ENCODE results near the gene PDE9A. TPM values are rescaled to one million over a fixed set of nuclear protein-coding genes. Genes with fewer than 3 reads are reported as not detected.

Gene PDE9A
- total RNA-seq, 1 donor from 2014 or later: 22.8 TPM

DNA sequence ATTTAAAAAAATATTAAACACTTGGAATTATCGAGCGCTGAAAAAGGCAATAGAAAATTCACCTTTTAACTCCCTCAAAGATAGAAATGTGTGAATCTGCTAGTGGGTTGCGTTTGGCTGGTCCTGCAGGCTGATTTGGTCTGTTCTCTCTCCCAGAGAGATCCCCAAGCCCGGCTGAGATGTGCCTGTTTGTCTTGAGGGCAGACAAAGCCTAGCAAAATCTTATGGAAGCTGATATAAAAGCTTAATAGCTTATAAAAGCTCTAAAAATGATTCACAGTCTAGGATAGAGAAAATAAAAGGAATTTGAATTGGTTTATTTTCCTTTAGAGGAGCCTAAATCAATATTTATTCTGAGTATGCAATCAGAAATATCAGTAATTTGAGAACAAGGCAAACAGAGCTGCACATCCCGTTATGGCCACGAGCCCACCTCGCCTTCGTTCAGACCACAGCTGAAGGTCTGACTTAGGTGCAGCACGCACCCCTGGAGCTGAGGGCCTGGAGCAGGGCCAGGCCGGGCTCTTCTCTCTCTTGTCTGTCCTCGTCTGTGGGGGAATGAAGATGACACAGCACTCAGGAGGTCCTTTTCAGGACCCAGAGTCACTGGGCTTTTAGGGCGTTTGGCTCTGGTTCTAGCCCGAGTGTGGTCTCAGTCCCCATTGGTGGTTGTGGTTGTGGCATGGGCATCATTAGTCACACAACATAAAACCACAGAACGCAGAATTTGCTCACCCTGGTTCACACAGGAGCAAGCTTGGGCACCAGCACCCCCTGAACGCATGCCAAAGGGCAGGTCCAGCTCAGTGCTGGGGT, 18.6 kb downstream of the PDE9A start:
- DNase-seq (ENCODE audit: low spot score): no peak

DNA sequence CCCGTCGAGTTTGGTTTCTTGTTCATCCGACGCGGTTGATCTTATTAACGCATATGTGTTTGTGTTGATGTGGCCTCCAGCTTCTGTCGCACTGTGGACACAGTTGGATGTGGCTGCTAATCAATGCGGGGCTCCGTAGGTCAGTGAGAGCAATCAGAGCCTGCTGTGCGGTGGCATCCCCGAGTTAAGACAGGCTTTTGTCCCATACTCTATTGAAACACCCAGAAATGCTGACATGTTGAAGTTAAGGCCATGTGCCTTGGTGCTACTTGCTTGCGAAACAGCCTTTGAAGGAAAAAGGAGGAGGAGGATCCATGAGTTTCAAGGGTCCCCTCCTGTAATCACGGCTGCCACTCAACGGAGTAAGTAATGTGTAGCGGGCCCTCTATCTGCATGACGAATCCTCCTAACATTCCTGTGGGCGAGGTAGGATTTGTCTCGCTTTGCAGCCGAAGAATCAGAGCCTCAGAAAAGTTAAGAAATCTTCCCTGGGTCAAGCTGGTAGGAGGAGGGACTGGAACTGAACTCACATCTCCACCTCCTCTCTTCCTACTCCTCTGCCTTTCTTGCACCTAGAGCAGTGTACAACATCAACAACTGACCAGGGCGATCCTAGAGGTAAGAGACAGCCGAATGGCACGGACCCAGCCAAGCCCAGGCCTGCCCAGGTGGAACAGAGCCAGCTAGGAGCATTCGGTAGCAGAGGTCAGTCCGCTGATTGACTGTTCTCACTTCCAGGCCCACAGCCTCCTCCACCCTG, 19.5 kb downstream of the PDE9A start:
- no peak for DNase-seq (ENCODE audit: low spot score)

DNA sequence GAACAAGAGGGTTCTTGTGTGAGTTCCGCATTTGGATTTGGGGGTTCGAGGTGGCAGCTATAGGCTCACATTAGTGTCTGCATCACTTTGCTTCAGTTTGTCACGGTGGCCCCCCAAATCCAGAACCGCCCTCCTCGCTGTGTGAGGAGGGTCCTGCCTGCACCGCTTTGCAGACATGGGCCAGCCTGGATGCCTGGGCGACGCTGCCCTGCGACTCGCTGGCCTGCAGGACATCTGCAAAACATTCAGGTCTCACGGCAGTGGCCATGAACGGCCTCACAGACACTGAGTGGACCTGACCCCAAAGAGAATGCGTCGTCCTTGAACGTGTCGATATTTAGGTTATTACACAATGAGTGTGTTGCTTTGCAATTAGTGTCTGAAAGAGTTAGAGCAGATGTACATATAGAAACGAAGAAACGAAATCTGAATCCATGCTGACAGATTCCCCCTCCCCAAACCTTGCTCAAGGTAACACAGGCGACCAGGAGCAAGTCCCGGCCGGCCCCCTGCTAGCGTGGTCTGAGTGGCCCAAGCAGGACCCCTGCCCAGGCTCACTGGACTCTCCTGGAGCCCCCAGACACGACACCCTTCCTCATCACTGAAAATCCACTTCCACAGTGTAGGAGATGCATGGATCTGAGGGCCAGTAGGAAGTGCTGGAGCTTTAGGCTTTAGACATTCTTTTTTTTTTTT, 20.4 kb downstream of the PDE9A start:
- no peak for DNase-seq (ENCODE audit: low spot score)

DNA sequence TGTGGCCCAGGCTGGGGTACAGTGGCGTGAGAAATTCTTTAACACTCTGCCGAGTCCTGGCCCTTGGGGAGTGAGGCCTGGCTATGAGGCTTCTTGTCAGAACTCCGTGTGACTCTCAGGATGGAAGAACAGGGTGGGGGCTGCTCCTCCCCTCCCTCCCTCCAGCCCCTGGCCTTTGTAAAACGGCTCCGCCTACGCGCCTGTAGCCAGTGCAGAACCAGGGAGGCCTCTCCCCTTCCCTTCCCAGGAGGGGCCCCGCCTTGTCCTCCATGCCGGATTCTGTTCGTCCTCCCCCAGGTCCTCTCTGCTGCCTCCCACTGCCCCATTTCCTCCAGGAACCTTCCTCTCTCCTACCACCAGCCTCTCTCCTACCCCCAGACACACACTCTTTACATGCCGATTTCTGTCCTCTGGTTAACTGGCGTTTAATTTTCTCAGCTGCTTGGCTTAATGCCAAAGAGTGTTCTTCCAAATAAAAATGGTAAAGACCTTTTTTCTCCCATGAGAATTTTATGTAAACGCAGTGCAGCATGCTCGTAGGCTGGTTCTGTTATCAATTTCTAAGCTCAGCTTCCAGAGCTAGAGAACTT, 21.0 kb downstream of the PDE9A start:
- DNase-seq (ENCODE audit: low spot score): no peak

DNA sequence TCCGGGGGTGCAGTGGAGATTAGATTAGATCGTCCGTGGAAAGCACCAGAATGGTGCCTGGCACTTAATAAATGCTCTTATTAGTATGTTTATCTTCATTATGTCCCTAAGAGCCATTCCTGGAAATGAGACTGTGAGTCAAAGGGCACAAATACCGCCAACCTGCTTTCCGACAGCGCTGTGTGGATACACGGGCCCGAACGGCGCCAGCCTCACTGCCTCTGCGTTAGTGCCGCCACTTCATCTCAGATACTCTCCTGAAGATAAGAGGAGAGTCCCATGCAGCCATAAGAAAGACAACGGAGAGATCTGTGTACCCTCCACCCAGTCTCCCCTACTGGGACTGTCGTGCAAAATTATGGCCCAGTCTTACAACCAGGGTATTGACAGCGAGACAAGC, 22.0 kb downstream of the PDE9A start:
- no peak for DNase-seq (ENCODE audit: low spot score)

DNA sequence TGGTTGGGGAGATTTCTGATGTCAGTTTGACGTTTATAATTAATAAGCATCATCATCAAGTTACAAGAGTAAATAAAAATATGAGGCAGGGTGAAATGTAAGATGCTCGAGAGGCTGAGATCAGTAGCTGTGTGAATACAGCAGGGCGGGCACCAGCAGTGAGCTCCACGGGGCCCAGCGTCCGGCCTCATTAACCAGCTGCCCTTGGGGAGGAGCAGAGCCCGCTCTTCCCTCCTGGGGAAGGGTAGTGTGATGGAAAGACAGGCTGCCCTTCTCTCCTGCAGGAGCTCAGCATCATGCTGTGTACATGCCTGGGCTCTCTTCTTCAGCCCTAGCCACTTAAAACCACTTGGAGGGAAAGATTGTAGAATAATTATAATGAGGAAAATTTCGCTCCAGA, 23.4 kb downstream of the PDE9A start:
- no peak for DNase-seq (ENCODE audit: low spot score)

DNA sequence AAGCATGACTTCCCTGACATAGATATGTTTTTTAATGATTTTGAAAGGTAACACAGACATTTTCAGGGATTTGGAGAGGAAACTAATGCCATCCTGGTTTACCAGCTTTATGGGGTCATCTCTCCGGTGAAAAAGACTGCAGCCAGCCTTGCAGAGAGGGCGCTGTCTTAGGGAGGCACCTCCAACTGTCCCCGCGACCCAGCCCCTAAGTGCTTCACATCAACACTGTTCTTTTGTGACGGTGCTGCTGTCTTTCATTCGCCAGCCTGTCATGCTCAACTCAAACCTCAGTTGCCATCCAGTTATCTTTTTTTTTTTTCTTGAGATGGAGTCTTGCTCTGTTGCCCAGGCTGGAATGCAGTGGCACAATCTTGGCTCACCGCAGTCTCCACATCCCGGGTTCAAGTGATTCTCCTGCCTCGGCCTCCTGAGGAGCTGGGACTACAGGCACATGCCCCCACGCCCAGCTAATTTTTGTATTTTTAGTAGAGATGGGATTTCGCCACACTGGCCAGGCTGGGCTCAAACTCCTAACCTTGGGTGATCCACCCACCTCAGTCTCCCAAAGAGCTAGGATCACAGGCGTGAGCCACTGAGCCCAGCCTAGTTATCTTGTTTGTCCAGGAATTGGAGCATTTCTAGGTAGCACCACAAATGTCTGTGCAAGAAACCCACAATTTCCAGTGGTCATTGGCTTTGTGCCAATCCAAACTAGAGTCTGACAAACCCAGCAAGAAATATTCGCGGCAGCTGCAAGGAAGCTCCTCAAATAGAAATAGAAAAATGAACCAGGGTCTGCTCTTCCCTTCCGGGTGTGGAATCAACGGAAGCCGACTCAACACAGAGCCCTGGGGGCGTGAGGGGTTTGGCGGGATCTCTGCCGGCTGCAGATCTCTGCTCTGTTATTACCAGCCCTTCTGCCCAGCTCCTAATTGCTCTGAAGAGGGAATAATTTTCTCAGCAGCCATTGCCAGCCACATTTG, 24.2 kb downstream of the PDE9A start:
- DNase-seq (ENCODE audit: low spot score): no peak

DNA sequence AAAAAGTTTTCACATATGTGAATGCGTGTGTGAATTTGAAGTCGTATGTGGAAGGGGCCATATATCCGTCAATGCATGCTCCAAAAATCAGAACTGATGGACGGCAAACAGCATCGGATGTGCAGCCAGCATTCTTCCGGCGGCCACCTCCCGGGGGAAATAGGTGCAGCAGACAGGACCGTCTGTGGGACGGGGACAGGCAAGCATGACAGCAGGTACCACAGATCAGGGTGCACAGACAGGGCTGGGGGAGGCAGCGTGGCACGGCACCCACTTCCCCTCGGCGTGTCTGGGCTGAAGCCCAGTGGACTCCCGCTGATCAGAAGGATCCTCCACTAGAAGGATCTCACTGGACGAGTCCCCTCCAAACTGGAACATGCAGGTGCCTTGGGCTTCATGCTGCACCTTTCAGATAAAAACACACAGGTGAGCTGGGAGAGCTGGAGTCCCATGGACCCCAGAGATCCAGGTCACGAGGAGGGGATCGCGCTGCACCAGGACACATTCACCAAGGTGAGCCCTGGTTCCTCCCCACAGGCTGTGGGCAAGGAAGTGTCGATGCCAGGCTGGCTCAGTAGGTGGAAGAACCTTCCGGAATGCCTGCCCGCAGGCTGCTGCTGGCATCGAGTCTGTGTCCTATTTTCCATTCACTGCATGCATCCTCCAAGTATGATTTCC, 25.3 kb downstream of the PDE9A start:
- DNase-seq (ENCODE audit: low spot score): no peak

DNA sequence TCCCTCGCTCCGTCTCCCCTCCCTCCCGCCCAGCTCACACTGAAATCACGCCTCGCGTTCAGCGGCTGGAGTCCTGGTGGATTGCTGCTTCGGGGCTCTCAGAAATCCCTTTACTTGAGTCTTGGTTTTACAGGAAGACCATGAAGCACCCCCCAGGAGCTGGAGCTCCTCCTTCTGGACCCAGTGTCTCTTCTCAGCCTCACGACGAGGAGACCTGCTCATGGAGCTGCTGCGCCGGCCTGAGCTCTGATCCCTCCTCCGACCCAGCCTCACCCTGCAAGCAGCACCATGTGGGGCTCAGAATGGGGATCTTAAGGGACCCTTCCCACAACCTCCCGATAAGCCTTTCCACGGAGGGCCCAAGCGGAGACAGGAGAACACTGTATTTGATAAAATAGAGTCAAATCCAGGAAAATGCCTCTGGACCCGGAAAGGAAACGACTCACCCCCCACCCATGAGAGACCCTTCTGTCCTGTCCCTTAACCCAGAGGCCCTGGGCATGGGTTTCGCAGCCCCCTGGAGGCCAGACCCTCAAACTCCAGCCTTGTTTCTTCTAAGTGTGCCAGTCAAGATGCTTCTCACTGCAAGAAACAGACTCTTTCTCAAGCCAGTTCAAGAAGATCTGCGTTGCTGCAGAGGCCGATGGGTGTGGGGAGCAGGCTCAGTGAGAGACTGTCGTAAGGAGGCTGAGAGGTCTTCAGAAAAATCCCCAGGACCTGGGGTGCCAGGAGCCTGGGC, 26.1 kb downstream of the PDE9A start:
- no peak for DNase-seq (ENCODE audit: low spot score)

DNA sequence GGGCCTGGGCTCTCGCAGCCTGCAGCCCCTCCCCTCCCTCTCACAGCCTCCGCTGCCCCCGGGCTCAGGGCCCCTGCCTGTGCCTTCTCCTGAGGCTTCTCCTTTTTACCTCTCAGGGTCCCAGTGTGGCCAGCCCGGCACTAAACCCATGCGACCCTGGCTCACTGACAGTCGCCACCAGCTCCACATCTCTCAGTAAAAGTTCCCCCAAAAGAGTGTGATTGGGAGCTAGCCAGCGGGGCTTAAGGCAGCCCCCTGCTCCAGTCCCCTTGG, 26.6 kb downstream of the PDE9A start:
- DNase-seq (ENCODE audit: low spot score): no peak

DNA sequence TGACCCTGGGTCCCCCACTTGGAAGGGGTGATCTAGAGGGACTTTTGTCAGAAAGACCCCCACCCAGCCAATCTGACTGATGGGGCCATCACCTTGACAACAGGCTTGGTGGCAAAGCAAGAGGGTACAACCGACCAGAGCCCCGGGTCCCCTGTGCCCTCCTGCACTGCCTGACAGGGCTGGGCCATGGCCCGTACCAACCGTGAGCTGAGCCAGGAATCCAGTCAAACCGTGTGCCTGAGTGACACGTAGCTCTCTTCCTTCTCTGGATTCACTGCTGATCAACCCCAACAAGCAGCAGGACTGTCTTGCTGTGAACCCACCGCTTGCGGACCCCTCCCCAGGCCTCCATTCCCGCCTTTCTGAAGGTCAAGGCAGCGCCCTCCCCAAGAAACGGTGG, 27.0 kb downstream of the PDE9A start:
- DNase-seq (ENCODE audit: low spot score): no peak

DNA sequence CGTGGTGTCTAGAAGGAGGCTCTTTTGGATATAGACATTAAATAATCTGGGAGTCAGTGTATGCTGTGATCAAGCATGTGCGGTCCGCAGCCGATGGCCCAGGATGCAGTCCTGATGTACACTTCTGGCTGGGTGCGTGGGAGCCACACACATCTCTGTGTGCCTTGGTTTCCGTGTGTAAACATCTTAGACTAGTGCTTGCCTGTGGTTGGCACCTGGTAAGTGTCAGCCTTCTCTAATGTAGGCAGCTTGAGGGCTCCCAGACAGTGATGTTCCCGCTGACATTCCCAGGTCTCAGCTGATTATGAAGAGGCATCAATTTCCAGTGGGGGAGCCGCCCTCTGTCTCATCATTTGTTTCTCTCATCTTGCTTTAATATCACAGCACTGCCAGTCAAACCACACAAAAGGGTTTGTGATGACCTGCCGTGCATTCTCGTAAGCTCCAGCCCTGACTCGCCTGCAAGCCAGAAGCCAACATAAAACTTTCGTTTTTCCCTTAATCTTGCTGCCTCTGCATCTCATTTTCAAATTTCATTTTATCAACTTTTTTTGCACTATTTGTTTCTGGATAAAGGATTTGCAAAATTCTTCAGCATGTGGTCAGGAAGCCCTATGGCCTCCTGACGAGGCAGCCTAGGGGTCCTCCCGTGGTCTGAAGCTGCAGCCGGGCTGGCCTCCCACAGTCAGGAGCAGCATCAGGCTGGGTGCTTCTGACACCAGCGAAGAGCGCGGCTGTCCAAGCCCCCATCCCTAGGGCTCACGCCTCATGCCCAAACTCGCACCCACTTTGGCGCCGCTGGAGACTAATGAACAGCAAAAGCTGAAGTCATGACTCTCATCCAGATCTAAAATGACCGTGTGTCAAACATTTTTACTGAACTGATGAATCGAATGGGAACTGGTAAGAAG, 28.1 kb downstream of the PDE9A start:
- no peak for DNase-seq (ENCODE audit: low spot score)

DNA sequence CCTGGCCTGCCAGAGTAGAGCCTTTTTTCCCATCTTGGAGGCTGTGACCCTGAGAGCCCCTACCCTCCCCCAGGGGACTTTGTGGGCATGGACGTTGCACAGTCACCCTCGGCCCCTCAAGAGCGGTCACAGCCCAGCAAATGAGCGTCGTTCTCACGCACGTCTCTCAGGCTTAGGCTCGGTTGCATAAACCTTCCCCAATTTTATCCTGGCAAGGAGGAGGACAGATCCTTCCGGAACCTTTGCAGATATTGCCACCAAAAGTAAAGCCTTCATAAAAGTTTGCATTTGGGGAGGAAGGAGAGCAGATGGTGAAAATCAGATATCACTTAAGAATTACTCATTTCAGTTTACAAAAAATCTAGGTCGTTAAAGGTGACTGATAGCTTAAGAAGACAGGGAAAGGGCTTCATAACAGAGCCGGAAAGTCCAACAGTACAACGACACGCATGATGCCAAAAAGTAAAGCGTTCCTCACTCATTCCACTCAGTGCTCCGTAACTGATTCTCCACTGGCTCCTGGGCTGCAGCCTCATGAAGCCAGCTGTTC, 29.3 kb downstream of the PDE9A start:
- no peak for DNase-seq (ENCODE audit: low spot score)

DNA sequence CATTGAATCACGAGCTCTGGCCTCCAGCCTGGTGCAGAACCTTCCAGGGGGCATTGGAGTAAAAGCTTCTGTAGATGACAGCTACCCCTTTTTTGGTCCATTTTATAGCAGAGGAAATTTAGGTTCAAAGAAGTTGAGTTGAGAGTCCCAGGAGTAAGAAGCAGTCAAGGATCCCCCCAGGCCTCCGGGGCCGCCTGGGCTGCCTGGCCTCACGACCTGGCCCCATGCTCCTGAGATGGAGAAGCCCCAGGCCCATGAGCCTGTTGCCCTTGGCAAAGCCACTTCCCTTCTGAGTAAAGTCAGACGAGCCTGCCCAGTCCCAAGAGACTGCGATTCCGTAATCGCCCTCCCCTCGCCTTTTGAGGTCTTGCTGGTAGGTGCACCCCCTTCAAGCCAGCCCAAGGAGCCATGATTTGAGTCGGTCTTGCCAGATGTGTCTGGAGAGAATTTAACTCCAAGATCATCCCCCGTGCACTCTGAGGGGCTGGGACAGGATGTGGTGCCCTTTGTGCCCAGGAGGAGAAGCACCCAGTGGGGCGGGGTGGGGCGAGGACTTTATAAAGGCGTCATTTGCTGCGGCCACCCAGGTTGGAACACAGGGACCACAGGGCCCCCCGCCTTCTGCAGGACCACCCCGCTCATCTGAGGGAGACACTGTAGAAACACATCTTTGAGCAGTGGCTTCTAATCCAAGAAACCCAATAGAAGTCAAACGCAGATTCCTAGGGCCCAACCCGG, 30.1 kb downstream of the PDE9A start:
- no peak for DNase-seq (ENCODE audit: low spot score)

DNA sequence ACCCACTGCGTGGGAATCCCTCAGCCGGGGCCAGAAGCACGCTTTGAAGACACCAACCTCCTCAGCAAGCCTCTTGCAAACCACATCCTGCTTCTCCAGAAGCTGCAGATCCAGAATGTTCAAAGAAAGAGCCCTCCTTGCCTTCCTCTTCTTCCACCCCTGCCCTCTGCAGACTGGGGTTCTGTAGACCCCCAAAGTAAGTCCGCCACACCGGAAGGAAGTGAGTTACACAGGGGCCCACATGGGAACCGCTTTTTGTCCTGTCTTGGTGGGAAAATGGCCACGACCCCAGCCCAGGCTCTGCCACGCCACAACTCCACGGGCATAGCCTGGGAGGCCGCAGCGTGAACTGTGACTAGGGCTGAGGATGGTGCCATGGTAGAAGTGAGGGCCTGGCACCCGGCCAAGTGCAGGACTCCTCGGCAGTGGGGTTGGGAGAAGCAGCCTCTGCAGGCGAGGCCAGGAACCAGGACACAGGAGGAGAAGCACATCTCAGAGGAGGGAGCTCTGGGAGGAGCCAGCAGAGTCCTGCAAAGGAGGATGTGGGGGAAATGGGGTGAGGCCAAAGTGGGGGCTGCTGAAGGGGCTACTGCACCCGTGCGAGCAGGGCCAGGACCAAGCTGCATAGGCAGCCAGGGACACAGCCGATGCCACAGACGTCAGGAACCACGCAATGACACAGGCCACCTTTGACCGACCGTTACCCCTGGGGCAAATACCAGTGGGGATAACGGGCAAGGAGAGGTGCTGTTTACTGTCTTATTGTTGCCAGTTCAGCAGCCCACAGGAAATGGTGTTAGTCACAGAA, 30.9 kb downstream of the PDE9A start:
- DNase-seq (ENCODE audit: low spot score): no peak

DNA sequence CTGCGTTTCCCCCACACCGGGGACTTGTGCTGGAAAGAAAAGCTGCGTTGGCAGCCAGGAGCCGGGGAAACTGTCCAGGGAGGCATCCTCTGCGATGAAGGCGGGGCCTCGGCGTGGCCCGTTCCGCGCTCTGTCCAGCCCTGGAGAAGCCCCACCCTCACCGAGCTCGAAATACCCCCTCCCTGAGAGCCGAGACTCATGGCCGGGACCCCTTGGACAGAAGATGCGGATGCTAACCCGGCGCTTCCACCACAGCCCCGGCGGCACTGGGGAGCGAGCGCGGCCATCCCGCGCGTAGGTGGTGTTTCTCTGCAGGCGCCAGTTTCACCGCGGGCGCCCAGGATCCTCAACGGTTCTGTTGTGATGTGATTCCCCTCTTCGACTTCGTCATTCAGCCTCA, 31.6 kb downstream of the PDE9A start:
- no peak for DNase-seq (ENCODE audit: low spot score)

DNA sequence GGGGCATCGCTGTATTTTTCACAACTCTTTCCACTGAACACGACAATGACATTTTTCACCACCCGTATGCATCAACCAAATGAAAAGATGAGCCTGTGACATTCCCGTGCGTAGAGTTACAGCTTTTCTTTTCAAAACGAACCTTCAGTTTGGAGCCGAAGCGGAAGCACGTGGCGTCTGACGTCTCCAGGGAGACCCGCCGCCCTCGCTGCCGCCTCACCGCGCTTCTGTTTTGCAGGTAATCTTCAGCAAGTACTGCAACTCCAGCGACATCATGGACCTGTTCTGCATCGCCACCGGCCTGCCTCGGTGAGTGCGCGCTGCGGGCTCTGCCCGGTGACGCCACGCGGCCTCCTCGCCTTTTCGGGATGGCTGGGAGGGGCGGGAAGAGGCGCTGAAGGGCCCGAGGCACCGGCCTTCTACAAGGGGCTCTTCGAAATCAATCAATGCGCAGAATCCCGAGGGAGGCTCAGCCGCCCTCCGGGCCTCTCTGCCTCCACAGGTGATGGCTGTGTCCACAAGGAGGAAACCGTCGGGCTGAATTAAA, 32.6 kb downstream of the PDE9A start:
- no peak for DNase-seq (ENCODE audit: low spot score)
